ENCODE data around the gene CDK7.

The CDK7 gene

GRCh38 chr5:69293882-69294281 is 59.2 kb downstream of the CDK7 start:
- no peak for DNase-seq (ENCODE audit: low read depth)

DNA sequence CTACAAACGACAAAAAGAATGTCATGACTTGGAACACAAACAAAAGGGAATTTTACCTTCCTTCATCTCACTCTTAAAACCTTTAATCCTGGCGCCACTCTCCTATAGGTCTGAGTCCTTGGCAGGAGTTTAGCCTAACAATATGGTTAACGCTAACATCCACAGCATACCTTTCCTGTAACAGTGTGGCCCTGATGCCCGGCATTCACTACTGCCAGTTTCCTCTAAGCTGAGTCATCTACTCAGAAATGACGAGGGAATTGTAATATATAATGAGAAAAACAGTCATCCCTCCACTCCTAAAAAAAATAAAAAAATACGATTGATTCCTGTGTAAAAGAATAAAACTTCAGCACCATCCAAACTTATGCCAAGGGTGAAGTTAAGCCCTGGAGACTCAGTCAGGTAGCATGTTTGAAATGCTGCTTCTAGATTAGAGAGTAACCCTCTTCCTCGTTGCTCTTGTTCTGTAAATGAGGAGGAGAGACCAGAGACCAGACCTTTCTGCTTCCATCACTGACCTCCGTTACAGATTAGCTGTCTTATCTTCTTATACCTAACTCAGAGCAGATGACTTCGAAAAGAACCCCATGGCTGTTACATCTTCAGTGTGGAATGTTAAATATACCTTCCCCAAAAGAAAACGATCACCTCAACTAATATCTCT is 60.5 kb downstream of the CDK7 start:
- no peak for DNase-seq (ENCODE audit: low read depth)

DNA sequence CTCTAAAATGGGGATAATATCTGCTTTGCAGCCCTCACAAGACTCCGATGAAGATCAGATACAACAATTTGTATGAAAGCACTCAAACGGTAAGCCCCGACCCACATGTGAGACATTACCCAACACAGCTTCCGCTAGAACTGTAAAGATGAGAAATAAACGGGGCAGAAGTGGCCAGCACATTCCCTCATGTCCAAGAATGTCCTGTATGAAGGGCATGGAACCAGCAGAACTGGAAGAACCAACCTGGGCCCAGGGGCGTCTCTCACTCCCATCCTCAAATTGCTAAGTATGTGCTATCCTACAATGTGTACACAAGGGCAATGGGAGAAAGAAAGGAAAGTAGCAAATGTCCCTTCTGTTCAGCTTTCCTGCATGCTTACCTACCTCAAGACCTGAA is 64.9 kb downstream of the CDK7 start:
- DNase-seq (ENCODE audit: low read depth), result no peak

DNA sequence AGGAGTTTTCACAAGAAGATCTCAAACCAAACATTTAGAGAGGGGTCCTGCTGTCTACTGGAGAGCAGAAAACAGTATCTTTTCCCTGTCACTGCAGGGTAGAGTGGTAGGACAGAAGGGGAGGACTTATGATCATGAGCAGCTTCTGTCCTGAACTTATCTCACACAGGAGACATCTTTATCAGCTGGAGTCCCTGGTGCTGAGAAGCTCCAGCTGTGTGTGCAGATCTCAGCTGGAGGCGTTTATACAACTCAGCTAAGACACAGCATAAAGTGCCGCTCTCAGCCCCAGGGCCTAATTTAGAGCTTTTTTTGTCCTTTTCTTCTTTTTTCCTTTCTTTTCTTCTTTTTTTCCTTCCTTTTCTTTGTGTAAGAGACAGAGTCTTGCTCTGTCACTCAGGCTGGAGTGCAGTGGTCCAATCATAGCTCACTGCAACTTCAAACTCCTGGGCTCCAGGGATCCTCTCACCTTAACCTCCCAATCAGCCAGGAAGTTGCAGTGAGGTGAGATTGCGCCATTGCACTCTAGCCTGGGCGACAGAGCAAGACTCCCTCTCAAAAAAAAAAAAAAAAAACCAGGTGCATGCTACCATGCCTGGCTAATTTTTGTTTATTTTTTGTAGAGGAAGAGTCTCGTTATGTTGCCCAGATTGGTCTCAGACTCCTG is 66.0 kb downstream of the CDK7 start:
- no peak for DNase-seq (ENCODE audit: low read depth)

DNA sequence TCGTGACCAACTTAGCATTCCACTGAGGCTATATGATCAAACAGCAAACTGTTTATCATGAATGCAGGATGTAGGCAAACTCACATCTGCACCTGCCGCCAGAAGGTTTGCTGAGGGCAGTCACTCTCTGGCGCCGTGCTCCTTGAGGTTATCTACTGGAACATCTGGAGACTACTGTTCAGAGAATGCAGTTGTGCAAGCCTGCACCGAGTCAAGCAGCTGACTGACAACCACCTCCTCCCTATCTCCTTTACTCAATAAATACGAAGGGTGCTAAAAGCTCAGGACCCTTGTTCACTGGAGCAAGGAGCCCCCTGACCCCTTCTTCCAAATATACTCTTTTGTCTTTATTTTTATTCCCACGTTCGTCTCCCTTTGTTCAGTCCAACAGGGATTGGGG is 70.8 kb downstream of the CDK7 start:
- DNase-seq (ENCODE audit: low read depth), result no peak

DNA sequence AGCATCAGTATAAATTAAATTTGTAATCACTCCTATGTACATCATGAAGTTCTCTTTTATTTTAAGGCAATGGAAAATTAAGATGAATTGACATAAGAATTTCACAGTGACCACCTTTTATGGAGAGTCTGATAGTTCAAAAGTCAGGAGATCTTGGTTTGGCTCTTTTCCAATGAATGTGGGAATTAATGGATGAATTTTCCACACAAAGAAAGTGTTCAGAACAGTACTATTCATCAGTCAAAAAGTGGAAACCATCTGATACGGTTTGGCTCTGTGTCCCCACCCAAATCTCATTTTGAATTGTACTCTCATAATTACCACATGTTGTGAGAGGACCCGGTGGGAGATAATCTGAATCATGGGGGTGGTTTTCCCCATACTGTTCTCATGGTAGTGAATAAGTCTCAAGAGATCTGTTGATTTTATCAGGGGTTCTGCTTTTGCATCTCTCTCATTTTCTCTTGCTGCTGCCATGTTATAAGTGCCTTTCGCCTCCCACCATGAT is 73.4 kb downstream of the CDK7 start:
- no peak for DNase-seq (ENCODE audit: low read depth)

DNA sequence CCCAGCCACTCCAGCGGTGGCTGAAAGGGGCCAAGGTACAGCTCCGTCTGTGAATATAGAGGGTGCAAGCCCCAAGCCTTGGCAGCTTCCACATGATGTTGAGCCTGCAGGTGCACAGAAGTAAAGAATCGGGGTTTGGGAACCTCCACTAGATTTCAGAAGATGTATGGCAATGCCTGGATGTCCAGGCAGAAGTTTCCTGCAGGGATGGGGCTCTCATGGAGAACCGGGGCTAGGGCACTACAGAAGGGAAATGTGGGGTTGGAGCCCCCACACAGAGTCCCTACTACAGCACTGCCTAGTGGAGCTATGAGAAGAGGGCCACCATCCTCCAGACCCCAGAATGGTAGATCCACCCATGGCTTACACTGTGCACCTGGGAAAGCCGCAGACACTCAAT is 74.7 kb downstream of the CDK7 start:
- DNase-seq (ENCODE audit: low read depth), result no peak

- DNase-seq (ENCODE audit: low read depth), result no peak
Observed at GRCh38 chr5:69312459-69313160, 77.9 kb downstream of the CDK7 start.

DNA sequence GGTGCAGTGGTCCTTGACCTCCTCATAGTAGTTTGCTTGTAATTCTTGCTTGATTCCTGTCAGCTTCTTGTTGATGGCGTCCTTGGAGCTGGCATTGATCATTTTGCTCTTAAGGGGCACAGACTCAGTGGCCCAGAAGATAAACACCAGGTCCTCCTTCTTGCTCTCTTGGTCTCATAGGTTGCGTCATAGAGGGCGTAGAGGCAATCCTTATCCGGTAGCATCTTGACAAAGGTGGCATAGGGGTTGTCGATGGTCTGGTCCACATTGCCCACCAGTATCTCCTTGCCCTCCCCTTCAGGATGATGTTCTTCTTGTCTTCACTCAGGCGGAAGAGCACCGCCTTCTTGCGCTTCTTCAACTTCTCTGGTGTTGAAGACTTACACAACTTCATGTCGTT is 78.7 kb downstream of the CDK7 start:
- DNase-seq (ENCODE audit: low read depth), result no peak

DNA sequence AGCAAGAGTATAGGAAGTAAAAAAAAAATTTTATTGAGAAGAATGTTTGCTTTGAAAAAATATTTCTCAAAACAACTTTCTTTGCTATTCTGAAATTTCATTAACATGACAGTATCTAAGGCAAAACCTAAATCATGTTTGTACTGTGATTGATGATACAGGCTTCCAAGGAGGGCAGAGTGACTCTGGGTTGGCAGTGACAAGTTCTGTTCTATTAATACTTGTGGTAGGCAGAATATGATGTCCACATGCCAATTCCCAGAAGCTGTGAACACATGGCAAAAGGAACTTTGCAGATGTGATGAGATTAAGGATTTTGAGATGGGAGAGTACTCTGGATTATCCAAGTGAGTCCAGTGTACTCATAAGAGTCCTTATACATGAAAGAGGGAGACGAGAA is 81.3 kb downstream of the CDK7 start:
- DNase-seq (ENCODE audit: low read depth), result no peak

DNA sequence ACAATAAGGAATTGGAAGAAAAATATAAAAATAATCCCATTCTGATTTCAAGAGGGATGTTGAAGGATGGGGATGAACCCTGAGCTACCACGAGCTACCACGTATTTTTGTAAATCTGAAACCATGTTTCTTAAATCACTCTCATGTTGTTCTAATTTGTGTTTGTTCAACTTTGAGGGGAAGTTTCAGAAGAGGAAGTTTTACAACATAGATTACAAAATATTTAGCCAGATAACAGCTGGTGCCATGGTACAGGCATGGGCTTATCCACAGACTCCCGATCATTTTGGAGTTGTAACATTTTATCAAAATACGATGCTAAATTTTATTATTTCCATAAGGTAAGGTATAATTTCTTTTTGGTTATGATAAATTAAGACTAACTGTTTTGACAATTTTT is 82.7 kb downstream of the CDK7 start:
- no peak for DNase-seq (ENCODE audit: low read depth)

DNA sequence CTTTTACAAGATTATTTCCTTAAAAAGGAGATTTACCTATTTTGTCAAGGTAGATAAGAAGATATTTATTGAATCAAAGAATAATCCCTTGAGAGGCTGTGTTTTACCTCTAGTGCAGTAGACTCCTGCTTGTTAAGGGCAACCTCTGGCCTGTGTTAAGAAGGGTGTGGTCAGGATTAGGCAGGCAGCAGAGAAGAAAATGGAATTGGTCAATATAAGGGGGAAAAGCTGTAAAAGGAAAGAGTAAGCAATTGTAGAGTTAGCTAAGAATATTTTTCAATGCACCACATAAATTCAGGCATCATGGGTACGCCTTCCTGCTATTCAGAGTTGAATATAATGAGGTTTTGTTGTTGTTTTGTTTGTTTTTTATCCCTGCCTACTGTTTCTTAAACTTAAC is 91.7 kb downstream of the CDK7 start:
- no peak for DNase-seq (ENCODE audit: low read depth)

All from stimulated activated CD8-positive, alpha-beta memory T cell treated with anti-CD3 and anti-CD28 coated beads, Interleukin-12 subunit alpha, Interleukin-12 subunit beta, amount 100 ng/mL, for 1 hour (primary cell).